PFSK-1 (cell line): Measurements from ENCODE around the gene GLTPD2.

Experiments used
- POLR2AphosphoS5 ChIP-seq: IDR thresholded peaks from 2 replicates; pipeline ENCODE4 v1.6.1; 2012; ENCODE audit warnings: low read depth, mild to moderate bottlenecking, control low read depth, low read length, moderate library complexity
- REST ChIP-seq, 2 experiments: IDR thresholded peaks; 2 replicates each; pipeline versions ENCODE4 v1.6.1 to v1.8.0; 2011 to 2012; ENCODE audit warnings: low read depth in 2 of 2, low read length in 2 of 2, control low read depth in 1 of 2, inconsistent platforms in 1 of 2, mild to moderate bottlenecking in 1 of 2, moderate library complexity in 1 of 2; ENCODE audit not compliant: insufficient read depth in 1 of 2
- TAF1 ChIP-seq: IDR thresholded peaks from 2 replicates; pipeline ENCODE4 v1.6.1; 2012; ENCODE audit warnings: low read length, control low read depth, borderline replicate concordance; ENCODE audit not compliant: insufficient read depth

GRCh38 chr17:4838309-4838785 is 49.6 kb downstream of the GLTPD2 start:
- TF ChIP-seq POLR2AphosphoS5, result no peak
- TF ChIP-seq REST (IDR thresholded peaks at IDR 0.05; ENCODE audit: insufficient read depth in 1 of 2, low read depth in 2 of 2, low read length in 2 of 2), result no peak
- no peak for TF ChIP-seq TAF1
